ENCODE measurements around the gene DCDC1.

The DCDC1 gene

GRCh38 chr11:31069447-31070205 lies 299.9 kb downstream of the DCDC1 start:
- CTCF ChIA-PET, result interaction anchor here (0.8 kb wide), 1 partner anchor 22 kb away, joined by 3 read pairs; no protein-coding TSS in a partner anchor
- no peaks in the 10 kb centered on the region for H3K9me3 Mint-ChIP-seq
- DNase-seq, result no peak

GRCh38 chr11:31060880-31061279 lies 308.7 kb downstream of the DCDC1 start:
- Mint-ChIP-seq H3K4me1 (no peaks in the 10 kb centered on the region), H3K36me3 (no peaks in the 10 kb centered on the region)
- CTCF ChIA-PET, result no interaction called here

More at GRCh38 chr11:31069447-31070205, 299.9 kb downstream of the DCDC1 start:
- no peak overlapping the region for H3K27ac Mint-ChIP-seq
- no peak overlapping the region for H3K4me3 Mint-ChIP-seq
- no peaks in the 10 kb centered on the region for H3K4me1 Mint-ChIP-seq
- H3K36me3 Mint-ChIP-seq, result no peaks in the 10 kb centered on the region
- H3K27me3 Mint-ChIP-seq, result no peaks in the 10 kb centered on the region

GRCh38 chr11:31059529-31059928 lies 310.0 kb downstream of the DCDC1 start:
- DNase-seq, result no peak
- Mint-ChIP-seq H3K36me3 (no peaks in the 10 kb centered on the region), H3K27ac (no peak overlapping the region), H3K4me1 (no peaks in the 10 kb centered on the region), H3K4me3 (no peak overlapping the region), H3K27me3 (no peaks in the 10 kb centered on the region), H3K9me3 (no peaks in the 10 kb centered on the region)
- CTCF ChIA-PET, result no interaction called here

More at GRCh38 chr11:31060880-31061279, 308.7 kb downstream of the DCDC1 start:
- Mint-ChIP-seq H3K27me3 (no peaks in the 10 kb centered on the region), H3K4me3 (no peak overlapping the region), H3K9me3 (no peaks in the 10 kb centered on the region), H3K27ac (no peak overlapping the region)
- DNase-seq, result no peak

GRCh38 chr11:31050061-31050765 lies 319.3 kb downstream of the DCDC1 start:
- peaks cover 5% of the 10 kb centered on the region for H3K9me3 Mint-ChIP-seq
- no peak overlapping the region for H3K4me3 Mint-ChIP-seq
- no peaks in the 10 kb centered on the region for H3K36me3 Mint-ChIP-seq
- no peaks in the 10 kb centered on the region for H3K4me1 Mint-ChIP-seq
- H3K27ac Mint-ChIP-seq, result no peak overlapping the region
- CTCF ChIA-PET, result no interaction called here
- no peak for DNase-seq
- no peaks in the 10 kb centered on the region for H3K27me3 Mint-ChIP-seq

- Mint-ChIP-seq H3K27me3 (no peaks in the 10 kb centered on the region), H3K27ac (no peak overlapping the region), H3K4me1 (no peaks in the 10 kb centered on the region), H3K9me3 (peaks cover 3% of the 10 kb centered on the region), H3K36me3 (no peaks in the 10 kb centered on the region), H3K4me3 (no peak overlapping the region)
- CTCF ChIA-PET, result no interaction called here
- DNase-seq, result no peak
Measured at GRCh38 chr11:31045335-31045734, 324.2 kb downstream of the DCDC1 start.

- CTCF ChIA-PET, result no interaction called here
- H3K9me3 Mint-ChIP-seq, result no peaks in the 10 kb centered on the region
- no peaks in the 10 kb centered on the region for H3K27me3 Mint-ChIP-seq
- H3K4me1 Mint-ChIP-seq, result no peaks in the 10 kb centered on the region
- H3K27ac Mint-ChIP-seq, result no peak overlapping the region
- DNase-seq, result no peak
- H3K36me3 Mint-ChIP-seq, result no peaks in the 10 kb centered on the region
- H3K4me3 Mint-ChIP-seq, result no peak overlapping the region
Measured at GRCh38 chr11:31030138-31030792, 339.3 kb downstream of the DCDC1 start.

- Mint-ChIP-seq H3K27ac (no peak overlapping the region), H3K27me3 (no peaks in the 10 kb centered on the region), H3K4me1 (no peaks in the 10 kb centered on the region), H3K36me3 (no peaks in the 10 kb centered on the region), H3K9me3 (no peaks in the 10 kb centered on the region), H3K4me3 (no peak overlapping the region)
- CTCF ChIA-PET, result no interaction called here
- DNase-seq, result no peak
Measured at GRCh38 chr11:31026315-31026714, 343.2 kb downstream of the DCDC1 start.

GRCh38 chr11:31022080-31022479 lies 347.5 kb downstream of the DCDC1 start:
- Mint-ChIP-seq H3K4me1 (no peaks in the 10 kb centered on the region), H3K27ac (no peak overlapping the region), H3K27me3 (no peaks in the 10 kb centered on the region), H3K4me3 (no peak overlapping the region), H3K9me3 (no peaks in the 10 kb centered on the region), H3K36me3 (no peaks in the 10 kb centered on the region)
- DNase-seq, result no peak
- CTCF ChIA-PET, result no interaction called here

- no peak overlapping the region for H3K27ac Mint-ChIP-seq
- no peaks in the 10 kb centered on the region for H3K4me1 Mint-ChIP-seq
- H3K27me3 Mint-ChIP-seq, result no peaks in the 10 kb centered on the region
- CTCF ChIA-PET, result no interaction called here
- H3K9me3 Mint-ChIP-seq, result no peaks in the 10 kb centered on the region
- DNase-seq, result no peak
- no peak overlapping the region for H3K4me3 Mint-ChIP-seq
- H3K36me3 Mint-ChIP-seq, result no peaks in the 10 kb centered on the region
Measured at GRCh38 chr11:31019786-31020185, 349.8 kb downstream of the DCDC1 start.

- H3K36me3 Mint-ChIP-seq, result no peaks in the 10 kb centered on the region
- H3K4me3 Mint-ChIP-seq, result no peak overlapping the region
- no peaks in the 10 kb centered on the region for H3K27me3 Mint-ChIP-seq
- no peaks in the 10 kb centered on the region for H3K4me1 Mint-ChIP-seq
- H3K27ac Mint-ChIP-seq, result no peak overlapping the region
- H3K9me3 Mint-ChIP-seq, result no peaks in the 10 kb centered on the region
- CTCF ChIA-PET, result no interaction called here
- DNase-seq, result no peak
Measured at GRCh38 chr11:31005202-31005601, 364.3 kb downstream of the DCDC1 start.

- CTCF ChIA-PET, result no interaction called here
Measured at GRCh38 chr11:31001427-31001826, 368.1 kb downstream of the DCDC1 start.

GRCh38 chr11:31000381-31000780 lies 369.2 kb downstream of the DCDC1 start:
- no peak overlapping the region for H3K4me3 Mint-ChIP-seq
- H3K4me1 Mint-ChIP-seq, result no peaks in the 10 kb centered on the region
- H3K27ac Mint-ChIP-seq, result no peak overlapping the region
- H3K27me3 Mint-ChIP-seq, result no peaks in the 10 kb centered on the region
- H3K36me3 Mint-ChIP-seq, result no peaks in the 10 kb centered on the region
- no peaks in the 10 kb centered on the region for H3K9me3 Mint-ChIP-seq
- CTCF ChIA-PET, result no interaction called here
- DNase-seq, result no peak

More at GRCh38 chr11:31001427-31001826, 368.1 kb downstream of the DCDC1 start:
- H3K27ac Mint-ChIP-seq, result no peak overlapping the region
- H3K4me3 Mint-ChIP-seq, result no peak overlapping the region
- H3K36me3 Mint-ChIP-seq, result no peaks in the 10 kb centered on the region
- H3K4me1 Mint-ChIP-seq, result no peaks in the 10 kb centered on the region
- no peak for DNase-seq
- H3K9me3 Mint-ChIP-seq, result no peaks in the 10 kb centered on the region
- H3K27me3 Mint-ChIP-seq, result no peaks in the 10 kb centered on the region

GRCh38 chr11:30992513-30992849 lies 377.1 kb downstream of the DCDC1 start:
- H3K36me3 Mint-ChIP-seq, result no peaks in the 10 kb centered on the region
- no peak for DNase-seq
- no peaks in the 10 kb centered on the region for H3K4me1 Mint-ChIP-seq
- no peak overlapping the region for H3K27ac Mint-ChIP-seq
- H3K9me3 Mint-ChIP-seq, result no peaks in the 10 kb centered on the region
- H3K27me3 Mint-ChIP-seq, result no peaks in the 10 kb centered on the region
- no peak overlapping the region for H3K4me3 Mint-ChIP-seq
- CTCF ChIA-PET, result no interaction called here

- Mint-ChIP-seq H3K27ac (no peak overlapping the region), H3K4me1 (no peaks in the 10 kb centered on the region), H3K9me3 (no peaks in the 10 kb centered on the region), H3K36me3 (no peaks in the 10 kb centered on the region), H3K27me3 (no peaks in the 10 kb centered on the region), H3K4me3 (no peak overlapping the region)
- CTCF ChIA-PET, result no interaction called here
- no peak for DNase-seq
Measured at GRCh38 chr11:30991802-30992512, 377.6 kb downstream of the DCDC1 start.
